Endothelial cell (in vitro differentiated cells): ENCODE measurements around the gene DLGAP1. TPM values are rescaled to one million over a fixed set of nuclear protein-coding genes. Genes with fewer than 3 reads are reported as not detected.
A peak's percentile ranks its signal among the peaks of the same experiment; 100 is the strongest.

Experiments used
- DNase-seq: peaks from one replicate; pipeline ENCODE4 v3.0.0; 2021; ENCODE audit warnings: low spot score
- H3K27ac Mint-ChIP-seq: one replicate; pipeline ENCODE4 v1.8.0; 2021; ENCODE audit warnings: mixed read lengths, inconsistent platforms; ENCODE audit not compliant: unreplicated experiment
- H3K27me3 Mint-ChIP-seq: one replicate; pipeline ENCODE4 v1.8.0; 2021; ENCODE audit warnings: mild to moderate bottlenecking, moderate library complexity, mixed read lengths, inconsistent platforms; ENCODE audit not compliant: unreplicated experiment
- H3K36me3 Mint-ChIP-seq: one replicate; pipeline ENCODE4 v1.8.0; 2021; ENCODE audit warnings: mild to moderate bottlenecking, low read depth, mixed read lengths, inconsistent platforms; ENCODE audit not compliant: unreplicated experiment
- H3K4me1 Mint-ChIP-seq: one replicate; pipeline ENCODE4 v1.8.0; 2021; ENCODE audit warnings: mild to moderate bottlenecking, mixed read lengths, inconsistent platforms; ENCODE audit not compliant: unreplicated experiment
- H3K4me3 Mint-ChIP-seq: one replicate; pipeline ENCODE4 v1.8.0; 2021; ENCODE audit warnings: mild to moderate bottlenecking, mixed read lengths, inconsistent platforms; ENCODE audit not compliant: unreplicated experiment
- H3K9me3 Mint-ChIP-seq: one replicate; pipeline ENCODE4 v1.8.0; 2021; ENCODE audit warnings: mixed read lengths, inconsistent platforms; ENCODE audit not compliant: unreplicated experiment
- CTCF ChIP-seq: fragments of 200-600 bp; sonication (generic); IDR thresholded peaks from one replicate; pipeline ENCODE4 v1.5.0; 2021; ENCODE audit warnings: antibody characterized with exemption; ENCODE audit not compliant: unreplicated experiment
- total RNA-seq: library from RNA; stranded (reverse); fragmentation: NEBNext Ultra II Directional; extraction: Animal tissue kit (Norgen Biotek cat#: 25700); gene quantifications from one replicate; pipeline ENCODE4 v1.2.1, GENCODE V29; 2021; ENCODE audit not compliant: unreplicated experiment

The DLGAP1 gene
- total RNA-seq, 1 donor from 2014 or later: 1.8 TPM

- Mint-ChIP-seq H3K9me3 (no peaks in the 10 kb centered on the region), H3K27me3 (peaks cover 3% of the 10 kb centered on the region), H3K4me3 (peak overlapping the region; percentile 83), H3K4me1 (no peaks in the 10 kb centered on the region), H3K27ac (no peak overlapping the region), H3K36me3 (no peaks in the 10 kb centered on the region)
- TF ChIP-seq CTCF: peak; percentile 97
- peak; percentile 96 for DNase-seq
Observed at GRCh38 chr18:3771121-3771971, 683.8 kb downstream of the DLGAP1 start.

- Mint-ChIP-seq H3K4me1 (no peaks in the 10 kb centered on the region), H3K27me3 (no peaks in the 10 kb centered on the region), H3K27ac (no peak overlapping the region), H3K36me3 (peaks cover 4% of the 10 kb centered on the region), H3K4me3 (no peak overlapping the region), H3K9me3 (no peaks in the 10 kb centered on the region)
- no peak for TF ChIP-seq CTCF
- DNase-seq: no peak
Observed at GRCh38 chr18:3761266-3761665, 693.8 kb downstream of the DLGAP1 start.

- Mint-ChIP-seq H3K4me1 (no peaks in the 10 kb centered on the region), H3K27me3 (no peaks in the 10 kb centered on the region), H3K9me3 (no peaks in the 10 kb centered on the region), H3K27ac (no peak overlapping the region), H3K36me3 (peaks cover 4% of the 10 kb centered on the region), H3K4me3 (no peak overlapping the region)
- TF ChIP-seq CTCF: no peak
- no peak for DNase-seq
Observed at GRCh38 chr18:3760741-3761140, 694.4 kb downstream of the DLGAP1 start.

- Mint-ChIP-seq H3K27ac (no peak overlapping the region), H3K27me3 (no peaks in the 10 kb centered on the region), H3K4me3 (no peak overlapping the region), H3K9me3 (no peaks in the 10 kb centered on the region), H3K36me3 (no peaks in the 10 kb centered on the region), H3K4me1 (no peaks in the 10 kb centered on the region)
- TF ChIP-seq CTCF: no peak
- no peak for DNase-seq
Observed at GRCh38 chr18:3759099-3759498, 696.0 kb downstream of the DLGAP1 start.

- no peak for DNase-seq
- Mint-ChIP-seq H3K4me1 (no peaks in the 10 kb centered on the region), H3K27me3 (no peaks in the 10 kb centered on the region), H3K4me3 (no peak overlapping the region), H3K27ac (no peak overlapping the region), H3K9me3 (no peaks in the 10 kb centered on the region), H3K36me3 (no peaks in the 10 kb centered on the region)
- TF ChIP-seq CTCF: no peak
Observed at GRCh38 chr18:3758531-3758930, 696.6 kb downstream of the DLGAP1 start.
